NCI-H2107 (cell line): Measurements from ENCODE around the gene HLA-DOB.

Experiments
- DNase-seq: peaks from one replicate; lab custom pipeline; 2025; lab: John Stamatoyannopoulos, UW

HLA-DOB gene

GRCh38 chr6:32843331-32843978 is 26.7 kb upstream of the HLA-DOB start:
- no peak for DNase-seq

- no peak for DNase-seq
Observed at GRCh38 chr6:32842690-32843089, 25.9 kb upstream of the HLA-DOB start.

- no peak for DNase-seq
Observed at GRCh38 chr6:32842021-32842650, 25.3 kb upstream of the HLA-DOB start.

GRCh38 chr6:32840604-32841246 is 23.9 kb upstream of the HLA-DOB start:
- no peak for DNase-seq

GRCh38 chr6:32839356-32839755 is 22.6 kb upstream of the HLA-DOB start:
- DNase-seq: no peak

- peak; percentile 49 for DNase-seq
Observed at GRCh38 chr6:32838114-32838958, 21.5 kb upstream of the HLA-DOB start, which contains the start of gene TAP2. TSS of gene TAP2 (minus strand) at chr6:32838739. CDS start at chr6:32838233, 506 bp downstream.

- no peak for DNase-seq
Observed at GRCh38 chr6:32837651-32838113, 20.9 kb upstream of the HLA-DOB start.

- DNase-seq: no peak
Observed at GRCh38 chr6:32836873-32837272, 20.1 kb upstream of the HLA-DOB start.

- DNase-seq: no peak
Observed at GRCh38 chr6:32835167-32835893, 18.5 kb upstream of the HLA-DOB start.

GRCh38 chr6:32833664-32834063 is 16.9 kb upstream of the HLA-DOB start:
- no peak for DNase-seq

- no peak for DNase-seq
Observed at GRCh38 chr6:32832535-32832934, 15.7 kb upstream of the HLA-DOB start.

- no peak for DNase-seq
Observed at GRCh38 chr6:32830936-32831335, 14.1 kb upstream of the HLA-DOB start.

GRCh38 chr6:32830017-32830416 is 13.2 kb upstream of the HLA-DOB start:
- no peak for DNase-seq

GRCh38 chr6:32829495-32829894 is 12.7 kb upstream of the HLA-DOB start:
- DNase-seq: no peak

GRCh38 chr6:32827025-32827424 is 10.2 kb upstream of the HLA-DOB start:
- DNase-seq: no peak

- no peak for DNase-seq
Observed at GRCh38 chr6:32825966-32826365, 9.2 kb upstream of the HLA-DOB start.

- DNase-seq: no peak
Observed at GRCh38 chr6:32819729-32820128, 2.9 kb upstream of the HLA-DOB start.

- DNase-seq: no peak
Observed at GRCh38 chr6:32818867-32819266, 2.1 kb upstream of the HLA-DOB start.

GRCh38 chr6:32815996-32816395 is 806 bp downstream of the HLA-DOB start:
- DNase-seq: no peak

- DNase-seq: no peak
Observed at GRCh38 chr6:32815115-32815514, 1.7 kb downstream of the HLA-DOB start.

GRCh38 chr6:32814145-32814544 is 2.7 kb downstream of the HLA-DOB start:
- no peak for DNase-seq

- no peak for DNase-seq
Observed at GRCh38 chr6:32809171-32809570, 7.6 kb downstream of the HLA-DOB start.
